HCT116 (cell line): ENCODE results near the gene RIPK4.

Experiments used
- JUND ChIP-seq: IDR thresholded peaks from 2 replicates; pipeline ENCODE4 v1.6.1; 2012
- SIN3A ChIP-seq: IDR thresholded peaks from 2 replicates; pipeline ENCODE4 v1.6.1; 2012; ENCODE audit warnings: low read depth
- TF ChIP-seq, protein P1 (sequence below): IDR thresholded peaks from 2 replicates; pipeline ENCODE4 v1.6.1; 2012; ENCODE audit warnings: low read depth
- TF ChIP-seq, protein P2 (sequence below): IDR thresholded peaks from 2 replicates; pipeline ENCODE4 v1.6.1; 2012

GRCh38 chr21:41762753-41763152, 4.1 kb downstream of the RIPK4 start:
- TF ChIP-seq JUND = no peak
- TF ChIP-seq, protein P1, sequence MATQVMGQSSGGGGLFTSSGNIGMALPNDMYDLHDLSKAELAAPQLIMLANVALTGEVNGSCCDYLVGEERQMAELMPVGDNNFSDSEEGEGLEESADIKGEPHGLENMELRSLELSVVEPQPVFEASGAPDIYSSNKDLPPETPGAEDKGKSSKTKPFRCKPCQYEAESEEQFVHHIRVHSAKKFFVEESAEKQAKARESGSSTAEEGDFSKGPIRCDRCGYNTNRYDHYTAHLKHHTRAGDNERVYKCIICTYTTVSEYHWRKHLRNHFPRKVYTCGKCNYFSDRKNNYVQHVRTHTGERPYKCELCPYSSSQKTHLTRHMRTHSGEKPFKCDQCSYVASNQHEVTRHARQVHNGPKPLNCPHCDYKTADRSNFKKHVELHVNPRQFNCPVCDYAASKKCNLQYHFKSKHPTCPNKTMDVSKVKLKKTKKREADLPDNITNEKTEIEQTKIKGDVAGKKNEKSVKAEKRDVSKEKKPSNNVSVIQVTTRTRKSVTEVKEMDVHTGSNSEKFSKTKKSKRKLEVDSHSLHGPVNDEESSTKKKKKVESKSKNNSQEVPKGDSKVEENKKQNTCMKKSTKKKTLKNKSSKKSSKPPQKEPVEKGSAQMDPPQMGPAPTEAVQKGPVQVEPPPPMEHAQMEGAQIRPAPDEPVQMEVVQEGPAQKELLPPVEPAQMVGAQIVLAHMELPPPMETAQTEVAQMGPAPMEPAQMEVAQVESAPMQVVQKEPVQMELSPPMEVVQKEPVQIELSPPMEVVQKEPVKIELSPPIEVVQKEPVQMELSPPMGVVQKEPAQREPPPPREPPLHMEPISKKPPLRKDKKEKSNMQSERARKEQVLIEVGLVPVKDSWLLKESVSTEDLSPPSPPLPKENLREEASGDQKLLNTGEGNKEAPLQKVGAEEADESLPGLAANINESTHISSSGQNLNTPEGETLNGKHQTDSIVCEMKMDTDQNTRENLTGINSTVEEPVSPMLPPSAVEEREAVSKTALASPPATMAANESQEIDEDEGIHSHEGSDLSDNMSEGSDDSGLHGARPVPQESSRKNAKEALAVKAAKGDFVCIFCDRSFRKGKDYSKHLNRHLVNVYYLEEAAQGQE = no peak
- no peak for TF ChIP-seq SIN3A
- TF ChIP-seq, protein P2, sequence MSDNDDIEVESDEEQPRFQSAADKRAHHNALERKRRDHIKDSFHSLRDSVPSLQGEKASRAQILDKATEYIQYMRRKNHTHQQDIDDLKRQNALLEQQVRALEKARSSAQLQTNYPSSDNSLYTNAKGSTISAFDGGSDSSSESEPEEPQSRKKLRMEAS = no peak
